HG03565 (cell line): Measurements from ENCODE around the gene ST3GAL4.
A peak's percentile ranks its signal among the peaks of the same experiment; 100 is the strongest.
"Not testable (repeated sequence)": the region's sequence is repeated elsewhere in the genome, so short reads cannot be mapped to it uniquely, and the experiment has no call there.

ENCODE experiments used
- ATAC-seq: cut with Tn5 transposase; IDR thresholded peaks from one replicate; pipeline ENCODE4 v1.9.1; 2021; ENCODE audit warnings: mild to moderate bottlenecking, moderate library complexity; ENCODE audit not compliant: unreplicated experiment

ST3GAL4 gene

DNA sequence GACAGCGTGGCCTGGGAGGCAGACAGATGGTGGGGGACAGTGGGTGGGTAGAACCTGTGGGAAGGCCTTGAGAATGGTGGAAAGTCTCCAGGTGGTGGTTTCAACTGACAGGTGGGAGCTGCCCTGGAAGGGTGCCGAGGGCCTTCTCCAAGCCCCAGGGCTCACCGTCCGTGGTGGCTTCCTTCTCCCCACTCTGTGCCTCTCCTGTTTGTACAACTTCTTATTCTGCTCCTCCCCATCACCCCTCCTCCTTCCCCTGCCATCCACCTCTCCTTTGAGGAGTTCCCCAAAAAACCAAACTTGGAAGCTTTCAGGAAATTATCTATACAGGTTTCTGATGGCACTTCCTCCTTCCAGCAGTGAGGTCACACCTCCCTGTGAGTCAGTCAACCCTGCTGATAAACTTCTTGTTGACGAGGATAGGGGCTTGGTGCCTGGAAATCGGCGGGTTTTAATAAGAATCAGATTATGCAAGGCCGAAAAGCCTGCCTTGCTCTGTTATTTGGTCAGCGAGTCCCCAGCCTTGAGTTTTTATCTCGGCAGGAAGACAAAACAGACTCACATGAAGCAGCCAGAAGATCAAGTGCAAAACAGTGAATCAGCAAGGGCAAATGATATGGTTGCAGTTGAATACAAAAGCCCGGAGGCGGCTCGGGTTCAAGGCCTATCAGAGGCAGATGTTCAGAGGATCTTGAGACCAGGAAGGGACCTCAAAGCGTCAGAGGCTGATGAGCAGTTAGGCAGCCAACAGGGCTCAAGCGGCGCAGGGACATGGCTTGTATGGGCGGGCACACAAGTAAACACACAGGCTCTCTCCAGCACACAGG, 9.5 kb upstream of the ST3GAL4 start:
- ATAC-seq = no peak

DNA sequence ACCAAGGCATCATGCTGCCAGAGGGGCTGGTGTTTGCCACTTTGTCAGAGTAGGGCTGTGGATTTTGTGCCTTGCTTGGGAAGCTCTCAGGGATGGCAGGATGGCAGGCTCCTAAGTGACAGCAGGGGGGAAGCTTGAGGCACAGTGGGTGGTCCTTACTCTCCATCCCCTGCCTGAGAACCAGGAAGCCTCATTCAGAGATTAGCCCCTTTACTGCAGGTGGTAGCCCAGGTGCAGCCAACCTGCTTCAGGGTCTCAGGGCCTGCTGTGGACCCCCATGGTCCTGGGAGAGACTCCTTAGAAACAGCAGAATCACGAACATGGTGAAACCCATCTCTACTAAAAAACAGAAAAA, 8.9 kb upstream of the ST3GAL4 start:
- ATAC-seq = no peak

DNA sequence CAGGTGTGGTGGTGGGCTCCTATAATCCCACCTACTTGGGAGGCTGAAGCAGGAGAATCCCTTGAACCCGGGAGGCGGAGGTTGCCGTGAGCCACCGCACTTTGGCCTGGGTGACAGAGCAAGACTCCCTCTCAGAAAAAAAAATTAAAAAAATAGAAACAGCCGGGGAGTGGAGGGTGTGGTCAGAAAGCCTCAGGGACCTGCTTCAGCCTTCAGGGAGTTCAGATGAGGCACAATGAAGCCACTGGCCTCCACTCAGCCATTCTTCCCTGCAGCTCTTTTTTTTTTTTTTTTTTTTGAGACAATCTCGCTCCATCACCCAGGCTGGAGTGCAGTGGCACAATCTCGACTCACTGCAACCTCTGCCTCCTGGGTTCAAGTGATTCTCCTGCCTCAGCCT, 8.5 kb upstream of the ST3GAL4 start:
- ATAC-seq = not testable (repeated sequence)

DNA sequence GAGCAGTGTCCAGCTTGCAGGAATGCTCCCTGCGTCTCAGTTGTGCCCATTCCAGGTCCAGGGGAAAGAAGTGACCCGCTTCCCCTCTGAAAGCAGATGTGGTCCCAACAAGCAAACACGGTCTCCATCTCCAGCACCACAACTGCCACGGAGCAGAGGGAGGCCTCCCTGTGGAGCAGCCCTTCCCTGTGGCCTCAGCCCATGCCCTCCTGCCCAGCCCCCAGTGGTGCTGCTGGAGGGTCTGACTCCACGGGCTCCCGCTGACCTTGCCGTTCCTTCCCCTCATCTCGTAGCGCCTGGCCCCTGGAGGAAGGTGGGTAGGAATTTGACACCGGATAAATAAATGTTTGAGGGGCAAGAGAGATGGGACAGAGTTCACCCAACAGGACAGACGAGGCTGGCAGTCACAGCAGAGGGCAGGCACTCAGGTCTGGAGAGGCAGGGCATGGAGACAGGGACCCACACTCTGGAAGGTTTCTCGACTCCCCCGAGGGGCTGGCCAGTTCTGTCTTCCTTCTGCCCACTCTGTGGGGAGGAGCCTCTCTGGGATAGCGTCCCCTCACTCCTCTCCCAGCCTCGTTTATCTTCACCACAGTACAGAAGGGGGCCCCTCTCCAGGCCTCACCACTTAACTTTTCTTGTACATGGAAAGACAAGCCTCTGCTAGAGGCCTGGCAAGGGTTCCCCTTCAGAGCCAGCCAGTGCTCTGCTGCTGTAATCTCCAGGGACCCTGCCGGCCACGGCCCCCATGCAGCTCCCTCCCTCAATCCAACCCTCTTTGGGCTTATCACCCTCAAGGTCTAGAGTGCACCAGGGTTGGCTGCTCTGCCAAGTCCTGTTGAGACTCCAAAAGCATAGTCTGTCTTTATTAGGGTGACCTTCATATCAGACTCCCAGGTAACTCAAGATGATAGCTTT, 7.5 kb upstream of the ST3GAL4 start:
- ATAC-seq = no peak

DNA sequence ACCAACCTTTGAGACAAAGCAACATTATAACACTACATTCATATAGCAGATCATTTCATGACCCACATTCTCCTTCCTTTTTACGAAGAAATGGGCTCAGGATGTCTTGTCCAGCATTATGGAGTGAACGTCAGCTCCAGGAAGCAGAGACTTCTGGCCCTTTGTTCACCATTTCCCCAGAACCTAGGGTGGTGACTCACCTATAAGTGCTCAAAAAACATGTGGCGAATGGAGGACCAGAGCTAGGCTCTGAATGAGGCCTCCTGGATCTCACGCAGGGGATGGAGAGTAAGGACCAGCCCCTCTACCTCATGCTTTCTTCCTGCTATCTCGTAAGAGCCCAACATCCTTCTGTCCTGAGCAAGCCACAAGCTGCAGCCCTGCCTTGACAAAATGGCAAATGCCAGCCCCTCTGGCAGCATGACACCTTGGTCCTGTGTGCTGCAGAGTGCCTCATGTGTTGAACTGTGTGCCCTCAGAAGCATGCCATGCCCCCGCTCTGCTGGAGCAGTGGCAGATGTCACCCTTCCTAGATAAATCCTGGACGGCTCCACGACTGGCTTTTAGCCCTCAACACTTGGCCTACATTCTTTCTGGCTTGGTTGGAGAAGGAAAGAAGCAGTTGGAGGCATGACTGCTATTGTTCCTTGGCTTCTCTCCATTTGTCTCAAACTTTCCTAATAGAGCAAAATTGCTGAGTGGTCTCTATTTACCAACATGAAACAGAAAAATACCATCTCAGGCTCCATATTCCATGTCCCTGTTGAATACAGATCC, 6.5 kb upstream of the ST3GAL4 start:
- ATAC-seq = no peak

DNA sequence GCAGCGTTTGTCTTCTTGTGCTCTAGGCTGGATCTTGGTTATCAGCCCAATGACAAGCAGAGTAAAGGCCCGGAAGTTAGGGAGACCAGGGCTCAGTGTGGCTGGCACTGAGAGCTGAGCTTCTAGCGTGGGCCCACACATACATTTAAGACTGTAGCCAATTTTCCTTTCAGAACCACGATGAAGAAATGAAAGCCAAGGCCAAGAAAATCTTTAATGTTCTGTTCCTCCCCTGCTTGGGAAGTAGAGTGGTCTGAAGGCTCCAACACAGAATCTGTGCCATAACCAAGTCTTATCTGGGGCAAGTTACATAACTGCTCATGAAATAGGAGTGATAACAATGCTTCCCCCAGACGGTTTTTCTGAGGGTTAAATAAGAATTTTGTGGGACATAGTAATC, 4.7 kb upstream of the ST3GAL4 start:
- ATAC-seq = no peak

GRCh38 chr11:126352163-126352562, 3.3 kb upstream of the ST3GAL4 start:
- no peak for ATAC-seq

GRCh38 chr11:126352934-126353801, 2.3 kb upstream of the ST3GAL4 start:
- no peak for ATAC-seq

GRCh38 chr11:126354631-126355323, 709 bp upstream of the ST3GAL4 start:
- ATAC-seq = peak; percentile 23

DNA sequence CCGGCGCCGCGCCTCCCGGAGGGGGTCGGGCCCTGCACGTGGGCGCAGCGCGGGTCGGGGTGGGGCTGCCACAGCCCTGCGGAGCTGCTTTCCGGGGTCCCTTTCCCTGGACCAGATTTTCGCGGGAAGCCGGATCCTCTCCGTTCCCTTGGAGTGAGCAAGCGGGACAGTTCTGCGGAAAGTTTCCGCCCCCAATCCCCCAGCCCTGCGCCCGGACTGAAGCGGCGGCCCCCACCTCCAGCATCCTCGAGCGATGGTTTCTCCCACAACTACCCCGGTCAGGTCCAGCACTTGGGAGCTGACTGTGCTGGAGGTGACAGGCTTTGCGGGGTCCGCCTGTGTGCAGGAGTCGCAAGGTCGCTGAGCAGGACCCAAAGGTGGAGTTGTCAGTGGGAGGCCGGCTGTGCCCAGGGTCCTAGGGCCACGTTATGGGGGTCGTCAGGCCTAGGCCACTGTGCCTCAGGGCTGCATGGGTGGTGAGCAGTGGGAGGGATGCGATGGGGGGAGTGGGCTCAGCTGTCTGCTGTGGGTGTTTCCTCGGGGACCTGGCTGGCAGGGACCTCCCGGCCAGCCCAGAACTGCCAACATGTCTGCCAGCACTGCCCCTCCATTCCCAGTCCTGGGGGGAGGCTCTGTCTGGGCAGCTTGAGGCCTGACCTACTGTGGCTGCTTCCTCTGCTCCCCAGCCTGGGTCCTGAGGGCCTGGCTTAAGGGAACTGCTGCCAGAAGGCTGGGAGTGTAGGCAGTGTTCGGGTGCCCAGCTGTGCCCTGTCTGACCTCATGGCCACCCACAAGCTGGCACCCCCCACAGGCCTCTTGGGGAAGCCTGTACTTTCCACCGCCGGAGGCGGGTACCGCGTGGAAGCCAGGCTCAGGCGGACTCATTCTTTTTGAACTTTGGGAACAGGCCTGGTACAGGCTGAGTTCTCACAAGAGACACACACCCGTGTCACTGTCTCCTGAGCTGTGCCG, 726 bp downstream of the ST3GAL4 start:
- ATAC-seq = no peak

GRCh38 chr11:126357055-126357962, 1.8 kb downstream of the ST3GAL4 start:
- no peak for ATAC-seq

GRCh38 chr11:126357969-126358762, 2.7 kb downstream of the ST3GAL4 start:
- no peak for ATAC-seq

DNA sequence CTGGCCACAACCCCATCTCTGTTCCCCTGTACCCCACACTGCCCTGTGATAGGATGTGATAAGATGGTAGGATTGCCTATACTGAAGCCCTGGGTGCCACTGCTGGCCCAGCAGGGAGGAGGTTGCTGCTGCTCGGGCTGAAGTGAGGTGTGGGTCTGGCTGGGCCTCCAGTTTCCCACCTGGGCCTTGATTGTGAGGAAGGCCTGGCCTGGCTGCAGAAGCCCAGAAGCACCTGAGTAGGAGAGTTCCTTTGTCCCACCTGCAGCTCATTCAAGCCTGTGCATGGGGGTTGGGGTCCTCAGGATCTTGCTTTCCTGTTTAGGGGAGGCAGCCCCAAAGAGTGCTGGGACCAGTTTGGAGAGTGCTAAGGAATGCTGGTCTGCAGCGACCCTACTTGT, 3.3 kb downstream of the ST3GAL4 start:
- ATAC-seq = no peak

DNA sequence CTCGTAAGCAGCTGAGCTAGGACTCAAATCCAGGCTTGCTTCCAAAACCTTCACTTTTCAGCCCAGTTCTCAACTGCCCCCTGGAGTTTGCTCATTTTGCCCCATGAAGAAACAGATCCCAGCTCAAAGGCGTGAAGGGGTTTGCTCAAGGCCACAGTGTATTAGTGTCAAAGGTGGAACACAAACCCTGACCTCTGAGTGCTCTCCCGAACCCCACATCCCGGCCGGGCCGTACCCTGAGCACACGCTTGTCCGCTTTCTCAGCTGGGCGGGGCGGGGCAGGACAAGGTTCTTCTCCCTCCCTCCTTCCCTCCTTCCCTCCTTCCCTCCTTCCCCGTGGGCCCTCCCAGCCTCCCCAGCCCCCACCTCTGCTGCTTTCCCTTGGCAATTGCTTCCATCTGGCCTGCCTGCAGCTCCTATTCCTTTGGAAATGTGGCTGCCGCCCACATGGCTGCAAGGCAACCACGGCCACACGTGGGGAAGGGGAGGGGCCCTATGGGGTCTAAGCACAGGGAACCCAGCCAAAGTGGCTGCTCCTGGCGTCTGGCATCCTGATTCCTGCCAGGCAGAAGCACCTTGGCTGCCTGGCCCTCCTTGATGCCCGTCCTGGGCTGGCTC, 4.1 kb downstream of the ST3GAL4 start:
- no peak for ATAC-seq

GRCh38 chr11:126360049-126360446, 4.6 kb downstream of the ST3GAL4 start:
- no peak for ATAC-seq

- ATAC-seq = no peak
These were observed 5.9 kb downstream of the ST3GAL4 start for GRCh38 chr11:126361400-126361799.
